Activated CD8-positive, alpha-beta memory T cell treated with anti-CD3 and anti-CD28 coated beads, Interleukin-2, amount 50 U/mL, for 24 hours (primary cell): ENCODE measurements around the gene BMX.

ENCODE experiments used
- DNase-seq: peaks from one replicate; pipeline ENCODE4 v3.0.0-alpha.2; 2020; ENCODE audit errors: extremely low read depth

The BMX gene

GRCh38 chrX:15507005-15507404 is 6.4 kb downstream of the BMX start:
- no peak for DNase-seq

- no peak for DNase-seq
Measured at GRCh38 chrX:15509845-15510244, 9.2 kb downstream of the BMX start.

GRCh38 chrX:15511563-15511962 is 11.0 kb downstream of the BMX start:
- no peak for DNase-seq

- DNase-seq, result no peak
Measured at GRCh38 chrX:15512401-15512965, 11.9 kb downstream of the BMX start.

DNA sequence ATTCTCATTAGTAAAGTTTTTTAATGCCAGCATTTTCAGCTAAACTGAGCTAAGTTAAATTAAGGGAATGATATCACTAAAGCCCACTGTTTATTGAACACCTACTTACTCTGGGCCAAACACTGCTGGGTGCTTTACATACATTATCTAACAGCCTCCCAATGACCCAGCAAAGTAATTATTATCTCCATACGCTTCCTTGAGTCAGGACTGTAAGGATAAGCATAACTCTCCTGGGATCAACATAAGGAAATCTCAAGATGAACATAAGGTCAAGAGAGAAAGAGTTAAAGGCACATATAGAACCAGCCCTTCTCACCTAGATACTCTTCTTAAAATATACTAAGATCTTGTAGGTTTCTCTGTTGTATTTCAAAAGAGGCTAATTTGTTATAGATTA is 13.7 kb downstream of the BMX start:
- DNase-seq, result no peak

- no peak for DNase-seq
Measured at GRCh38 chrX:15515931-15516330, 15.3 kb downstream of the BMX start.

DNA sequence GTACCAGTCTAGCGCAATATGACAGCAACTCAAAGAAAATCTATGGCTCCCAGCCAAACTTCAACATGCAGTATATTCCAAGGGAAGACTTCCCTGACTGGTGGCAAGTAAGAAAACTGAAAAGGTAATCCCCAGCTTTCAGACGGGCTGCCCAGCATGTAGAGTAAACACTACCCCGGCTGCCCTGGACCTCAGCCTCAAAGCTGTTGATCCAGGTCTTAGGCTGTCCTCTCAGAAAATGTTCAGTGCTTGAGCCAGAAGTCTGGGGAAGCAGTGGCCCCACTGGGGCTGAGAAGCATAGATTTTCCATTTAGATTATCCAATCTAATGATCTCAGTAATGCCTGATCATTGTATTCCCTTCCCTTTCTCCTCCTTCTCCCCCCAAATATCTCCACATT is 21.9 kb downstream of the BMX start:
- no peak for DNase-seq

DNA sequence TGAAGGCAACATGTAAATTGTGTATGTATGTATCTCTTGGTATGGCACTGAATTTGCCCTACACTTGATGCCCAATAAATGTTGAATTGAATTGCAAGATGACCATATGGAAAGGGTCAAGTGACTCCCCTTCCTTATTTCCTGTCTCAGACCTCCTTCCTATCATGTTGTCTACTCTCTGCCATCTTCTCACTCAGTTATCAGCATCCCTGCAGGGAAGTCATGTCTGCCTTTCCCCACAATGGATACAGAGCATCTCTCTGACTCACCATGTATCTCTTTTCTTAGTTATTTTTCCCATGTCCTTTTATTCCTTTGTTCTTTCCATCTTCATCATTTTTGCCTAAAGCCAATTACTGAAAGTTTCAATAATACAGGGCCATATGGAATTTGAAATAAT is 22.5 kb downstream of the BMX start:
- DNase-seq, result no peak

GRCh38 chrX:15524417-15524816 is 23.8 kb downstream of the BMX start:
- no peak for DNase-seq

DNA sequence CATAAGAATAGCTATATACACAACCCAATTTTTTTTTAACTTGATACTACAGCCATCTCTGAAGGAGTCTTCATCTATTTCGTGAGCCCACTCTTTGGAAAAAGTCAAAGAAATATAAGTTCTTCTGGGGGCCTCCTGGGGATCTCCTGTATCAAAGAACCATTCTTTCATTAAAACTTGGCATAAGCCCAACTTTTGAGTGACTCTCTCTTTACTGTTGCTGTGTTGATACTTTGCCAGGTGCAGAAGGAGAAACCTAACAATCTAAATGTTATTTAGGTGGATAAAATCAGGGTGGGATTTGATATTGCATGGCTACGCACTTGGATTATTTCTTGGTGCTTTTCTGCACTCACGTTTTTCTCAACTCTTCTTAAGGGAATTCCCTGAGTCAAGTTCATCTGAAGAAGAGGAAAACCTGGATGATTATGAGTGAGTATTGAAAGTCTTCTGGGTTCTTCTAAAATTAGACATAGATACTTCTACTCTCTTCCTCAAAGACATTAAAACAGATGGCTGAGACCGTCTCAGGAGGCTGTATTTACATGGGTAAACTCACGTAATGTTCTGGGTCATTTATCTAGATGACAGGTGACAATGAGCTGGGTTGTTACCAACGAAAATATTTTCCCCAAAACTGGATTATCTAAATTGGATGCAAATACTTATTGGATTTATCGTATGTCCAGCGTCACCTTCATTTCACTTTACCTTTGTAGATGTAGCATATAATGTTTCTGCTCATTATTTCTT is 25.2 kb downstream of the BMX start:
- no peak for DNase-seq

DNA sequence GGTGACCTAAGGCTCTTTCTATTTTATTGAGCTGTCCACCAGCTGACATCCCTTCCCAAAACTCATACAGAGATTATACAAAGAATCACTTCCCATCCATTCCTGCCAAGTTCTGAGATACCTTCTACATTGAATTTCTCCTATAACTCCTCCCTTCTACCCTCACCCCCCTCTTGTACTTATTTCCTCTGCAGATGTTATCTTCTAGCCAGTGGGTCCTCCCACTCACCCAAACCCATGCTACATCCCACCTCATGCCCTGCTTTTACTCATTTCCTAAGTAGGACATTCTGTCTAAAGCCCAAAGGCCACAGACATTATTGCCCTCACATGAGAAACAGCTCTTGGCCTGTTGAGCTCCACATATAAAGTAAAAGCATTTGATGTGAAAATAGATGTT is 28.6 kb downstream of the BMX start:
- DNase-seq, result no peak

DNA sequence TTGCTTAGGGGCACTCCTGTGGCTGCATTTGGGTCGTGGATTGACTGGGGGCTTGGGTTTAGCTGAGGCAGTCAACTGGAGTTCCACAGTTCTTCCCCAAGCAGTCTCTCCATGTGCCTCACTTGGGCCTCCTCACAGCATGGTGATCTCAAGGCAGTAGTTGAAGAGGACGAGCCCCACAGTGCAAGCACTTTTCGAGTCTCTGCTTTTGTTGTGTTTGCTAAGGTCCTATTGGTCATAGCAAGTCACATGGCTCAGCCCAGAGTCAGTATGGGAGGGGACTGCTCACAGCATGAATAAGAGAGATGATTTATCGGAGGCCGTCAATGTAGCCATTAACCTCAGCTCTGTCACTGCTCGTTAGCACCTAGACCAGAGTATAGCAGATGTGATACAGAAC is 29.7 kb downstream of the BMX start:
- no peak for DNase-seq

DNA sequence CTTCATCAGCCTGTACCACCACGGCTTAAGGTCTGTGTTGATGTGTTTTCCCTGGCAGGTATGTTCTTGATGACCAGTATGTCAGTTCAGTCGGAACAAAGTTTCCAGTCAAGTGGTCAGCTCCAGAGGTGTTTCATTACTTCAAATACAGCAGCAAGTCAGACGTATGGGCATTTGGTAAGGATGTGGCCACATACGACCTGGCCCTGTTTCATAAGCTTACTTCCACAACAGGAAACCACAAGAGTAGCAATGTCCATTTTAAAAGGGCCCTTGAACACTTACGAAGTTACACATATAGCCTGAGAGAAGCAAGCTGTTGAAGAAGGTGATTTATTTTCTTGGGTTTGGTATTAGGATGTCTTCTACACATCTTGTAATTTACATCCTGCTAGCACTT is 46.1 kb downstream of the BMX start:
- no peak for DNase-seq

GRCh38 chrX:15547356-15547755 is 46.7 kb downstream of the BMX start:
- DNase-seq, result no peak

- no peak for DNase-seq
Measured at GRCh38 chrX:15549189-15550012, 48.8 kb downstream of the BMX start.

GRCh38 chrX:15559227-15559626 is 58.6 kb downstream of the BMX start:
- no peak for DNase-seq

GRCh38 chrX:15560924-15561323 is 60.3 kb downstream of the BMX start:
- DNase-seq, result no peak

- DNase-seq, result no peak
Measured at GRCh38 chrX:15563056-15563455, 62.4 kb downstream of the BMX start.

GRCh38 chrX:15564981-15565579 is 64.5 kb downstream of the BMX start:
- DNase-seq, result no peak

GRCh38 chrX:15566244-15566643 is 65.6 kb downstream of the BMX start:
- DNase-seq, result no peak

- DNase-seq, result no peak
Measured at GRCh38 chrX:15567267-15567666, 66.7 kb downstream of the BMX start.

GRCh38 chrX:15567886-15568616 is 67.4 kb downstream of the BMX start:
- DNase-seq, result no peak
